IMR-90 (cell line): ENCODE data around the gene PYGM.
A peak's percentile ranks its signal among the peaks of the same experiment; 100 is the strongest.

Source experiments
- CEBPB ChIP-seq: IDR thresholded peaks from 2 replicates; pipeline ENCODE4 v1.6.1; 2012; ENCODE audit warnings: low read depth, low read length, improper control_type of control experiment
- CTCF ChIP-seq: conservative IDR thresholded peaks from 2 replicates; pipeline ENCODE4 v1.5.1; 2012; ENCODE audit warnings: mild to moderate bottlenecking, low read depth, low read length, improper control_type of control experiment
- MXI1 ChIP-seq: IDR thresholded peaks from 2 replicates; pipeline ENCODE4 v1.6.1; 2012; ENCODE audit warnings: low read depth, mild to moderate bottlenecking, low read length, moderate library complexity, borderline replicate concordance
- POLR2A ChIP-seq: IDR thresholded peaks from 2 replicates; pipeline ENCODE4 v1.6.1; 2012; ENCODE audit warnings: mild to moderate bottlenecking, low read depth, low read length
- RAD21 ChIP-seq: IDR thresholded peaks from 2 replicates; pipeline ENCODE4 v1.6.1; 2012; ENCODE audit warnings: low read length, improper control_type of control experiment

- TF ChIP-seq CTCF: peak; percentile 75
- TF ChIP-seq RAD21: peak; percentile 52
- no peak for TF ChIP-seq MXI1
- peak; percentile 77 for TF ChIP-seq CEBPB
- TF ChIP-seq POLR2A: no peak
Observed at GRCh38 chr11:64742889-64743590, 16.7 kb downstream of the PYGM start.
